HFFc6 (cell line): ENCODE data around the gene CTNNA3. TPM values are rescaled to one million over a fixed set of nuclear protein-coding genes. Genes with fewer than 3 reads are reported as not detected.

ENCODE experiments used
- DNase-seq: peaks from one replicate; pipeline ENCODE4 v3.0.0-alpha.2; 2018
- H3K27ac Mint-ChIP-seq: 2 replicates; pipeline ENCODE4 v1.8.0; 2020; ENCODE audit warnings: mild to moderate bottlenecking, mixed read lengths
- H3K27me3 Mint-ChIP-seq: 2 replicates; pipeline ENCODE4 v1.8.0; 2021; ENCODE audit warnings: mild to moderate bottlenecking, moderate library complexity, mixed read lengths; ENCODE audit not compliant: insufficient read depth
- H3K36me3 Mint-ChIP-seq: 2 replicates; pipeline ENCODE4 v1.8.0; 2021; ENCODE audit warnings: low read depth, mixed read lengths
- H3K4me1 Mint-ChIP-seq: 2 replicates; pipeline ENCODE4 v1.8.0; 2020; ENCODE audit warnings: low read depth, mixed read lengths
- H3K4me3 Mint-ChIP-seq: 2 replicates; pipeline ENCODE4 v1.8.0; 2020; ENCODE audit warnings: mild to moderate bottlenecking, moderate library complexity, mixed read lengths
- H3K9me3 Mint-ChIP-seq: 2 replicates; pipeline ENCODE4 v1.8.0; 2020; ENCODE audit warnings: mild to moderate bottlenecking, mixed read lengths
- total RNA-seq, 6 experiments: library from RNA; stranded (reverse); fragmentation: NEBNext Ultra II Directional; extraction: Animal tissue kit (Norgen Biotek cat#: 25700); gene quantifications; 2 replicates in 1 of 6; 3 replicates in 5 of 6; pipeline ENCODE4 v1.2.3, GENCODE V29; 2021
- TF ChIP-seq, protein P1 (sequence below): fragments of 200-600 bp; sonication (generic); IDR thresholded peaks from 2 replicates; pipeline ENCODE4 v1.5.0; 2021; ENCODE audit warnings: antibody characterized with exemption, mild to moderate bottlenecking

Gene CTNNA3
- total RNA-seq, 6 experiments from 2014 or later: not detected

DNA sequence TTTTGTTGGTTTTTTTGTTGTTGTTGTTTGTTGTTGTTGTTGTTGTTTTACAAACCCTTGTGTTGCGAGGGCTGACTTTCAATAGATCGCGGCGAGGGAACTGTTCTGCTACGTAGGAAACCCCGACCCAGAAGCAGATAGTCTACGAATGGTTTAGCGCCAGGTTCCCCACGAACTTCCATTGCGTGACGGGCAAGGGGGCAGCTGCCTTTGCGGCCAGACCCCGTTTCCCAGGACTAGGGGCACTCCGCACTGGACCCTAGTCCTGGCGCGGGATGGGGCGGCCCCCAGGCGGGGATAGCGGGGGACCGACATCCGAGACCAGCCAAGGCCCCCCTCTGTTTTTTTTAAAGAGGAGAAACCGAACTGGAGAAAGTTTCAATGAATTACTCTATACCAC, 650.6 kb downstream of the CTNNA3 start:
- DNase-seq: no peak
- Mint-ChIP-seq H3K36me3 (no peaks in the 10 kb centered on the region), H3K4me3 (no peak overlapping the region), H3K4me1 (no peaks in the 10 kb centered on the region), H3K27me3 (no peaks in the 10 kb centered on the region), H3K27ac (no peak overlapping the region), H3K9me3 (peaks cover 15% of the 10 kb centered on the region)
- TF ChIP-seq, protein P1, sequence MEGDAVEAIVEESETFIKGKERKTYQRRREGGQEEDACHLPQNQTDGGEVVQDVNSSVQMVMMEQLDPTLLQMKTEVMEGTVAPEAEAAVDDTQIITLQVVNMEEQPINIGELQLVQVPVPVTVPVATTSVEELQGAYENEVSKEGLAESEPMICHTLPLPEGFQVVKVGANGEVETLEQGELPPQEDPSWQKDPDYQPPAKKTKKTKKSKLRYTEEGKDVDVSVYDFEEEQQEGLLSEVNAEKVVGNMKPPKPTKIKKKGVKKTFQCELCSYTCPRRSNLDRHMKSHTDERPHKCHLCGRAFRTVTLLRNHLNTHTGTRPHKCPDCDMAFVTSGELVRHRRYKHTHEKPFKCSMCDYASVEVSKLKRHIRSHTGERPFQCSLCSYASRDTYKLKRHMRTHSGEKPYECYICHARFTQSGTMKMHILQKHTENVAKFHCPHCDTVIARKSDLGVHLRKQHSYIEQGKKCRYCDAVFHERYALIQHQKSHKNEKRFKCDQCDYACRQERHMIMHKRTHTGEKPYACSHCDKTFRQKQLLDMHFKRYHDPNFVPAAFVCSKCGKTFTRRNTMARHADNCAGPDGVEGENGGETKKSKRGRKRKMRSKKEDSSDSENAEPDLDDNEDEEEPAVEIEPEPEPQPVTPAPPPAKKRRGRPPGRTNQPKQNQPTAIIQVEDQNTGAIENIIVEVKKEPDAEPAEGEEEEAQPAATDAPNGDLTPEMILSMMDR: no peak

GRCh38 chr10:67043041-67043440, 653.0 kb downstream of the CTNNA3 start:
- TF ChIP-seq, protein P1: no peak
- Mint-ChIP-seq H3K27ac (no peak overlapping the region), H3K27me3 (no peaks in the 10 kb centered on the region), H3K4me1 (no peaks in the 10 kb centered on the region), H3K9me3 (peaks cover 15% of the 10 kb centered on the region), H3K4me3 (no peak overlapping the region), H3K36me3 (no peaks in the 10 kb centered on the region)
- no peak for DNase-seq

DNA sequence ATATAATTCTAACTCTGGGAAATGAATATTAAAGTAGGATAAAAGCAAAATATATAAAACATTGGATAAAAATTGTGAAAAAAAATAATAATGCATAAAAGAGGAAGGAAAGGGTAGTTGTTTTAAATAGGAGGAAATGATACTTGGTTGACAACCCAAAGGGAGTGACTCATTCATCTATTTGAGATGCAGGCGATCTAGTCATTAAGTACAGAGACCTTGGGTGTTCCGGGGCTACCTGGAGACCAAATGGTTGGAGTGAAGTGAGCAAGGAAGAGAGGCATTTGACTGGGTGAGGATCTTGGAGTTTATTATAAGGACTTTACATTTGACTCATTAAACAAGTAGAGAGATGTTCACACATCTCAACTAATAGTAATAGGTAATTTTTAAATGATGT, 659.2 kb downstream of the CTNNA3 start:
- no peak for DNase-seq
- no peaks in the 10 kb centered on the region for H3K27me3 Mint-ChIP-seq
- peaks cover 23% of the 10 kb centered on the region for H3K9me3 Mint-ChIP-seq
- TF ChIP-seq, protein P1: no peak
- H3K4me1 Mint-ChIP-seq: no peaks in the 10 kb centered on the region
- H3K27ac Mint-ChIP-seq: no peak overlapping the region
- no peaks in the 10 kb centered on the region for H3K36me3 Mint-ChIP-seq
- H3K4me3 Mint-ChIP-seq: no peak overlapping the region

- H3K4me1 Mint-ChIP-seq: no peaks in the 10 kb centered on the region
These were observed 662.1 kb downstream of the CTNNA3 start for GRCh38 chr10:67033878-67034277.

GRCh38 chr10:67022099-67022498, 673.9 kb downstream of the CTNNA3 start:
- H3K36me3 Mint-ChIP-seq: no peaks in the 10 kb centered on the region; the same call in 1 of the 2 replicates
- H3K27ac Mint-ChIP-seq: no peak overlapping the region
- no peak for DNase-seq
- H3K9me3 Mint-ChIP-seq: peaks cover 46% of the 10 kb centered on the region
- TF ChIP-seq, protein P1: no peak
- H3K27me3 Mint-ChIP-seq: no peaks in the 10 kb centered on the region
- H3K4me1 Mint-ChIP-seq: no peaks in the 10 kb centered on the region
- no peak overlapping the region for H3K4me3 Mint-ChIP-seq

More at GRCh38 chr10:67033878-67034277, 662.1 kb downstream of the CTNNA3 start:
- Mint-ChIP-seq H3K36me3 (no peaks in the 10 kb centered on the region), H3K27me3 (no peaks in the 10 kb centered on the region), H3K4me3 (no peak overlapping the region), H3K9me3 (peaks cover 23% of the 10 kb centered on the region), H3K27ac (no peak overlapping the region)
- TF ChIP-seq, protein P1: no peak
- DNase-seq: no peak

GRCh38 chr10:67017218-67017617, 678.8 kb downstream of the CTNNA3 start:
- TF ChIP-seq, protein P1: no peak
- no peaks in the 10 kb centered on the region; the same call in 1 of the 2 replicates for H3K36me3 Mint-ChIP-seq
- no peak overlapping the region for H3K27ac Mint-ChIP-seq
- H3K27me3 Mint-ChIP-seq: no peaks in the 10 kb centered on the region
- peaks cover 21% of the 10 kb centered on the region for H3K9me3 Mint-ChIP-seq
- H3K4me3 Mint-ChIP-seq: no peak overlapping the region
- DNase-seq: no peak
- no peaks in the 10 kb centered on the region for H3K4me1 Mint-ChIP-seq
